NCI-H1105 (cell line): ENCODE results near the gene SMAD6.
A peak's percentile ranks its signal among the peaks of the same experiment; 100 is the strongest.

ENCODE experiments used
- DNase-seq: peaks from one replicate; lab custom pipeline; 2025; lab: John Stamatoyannopoulos, UW

SMAD6 gene

DNA sequence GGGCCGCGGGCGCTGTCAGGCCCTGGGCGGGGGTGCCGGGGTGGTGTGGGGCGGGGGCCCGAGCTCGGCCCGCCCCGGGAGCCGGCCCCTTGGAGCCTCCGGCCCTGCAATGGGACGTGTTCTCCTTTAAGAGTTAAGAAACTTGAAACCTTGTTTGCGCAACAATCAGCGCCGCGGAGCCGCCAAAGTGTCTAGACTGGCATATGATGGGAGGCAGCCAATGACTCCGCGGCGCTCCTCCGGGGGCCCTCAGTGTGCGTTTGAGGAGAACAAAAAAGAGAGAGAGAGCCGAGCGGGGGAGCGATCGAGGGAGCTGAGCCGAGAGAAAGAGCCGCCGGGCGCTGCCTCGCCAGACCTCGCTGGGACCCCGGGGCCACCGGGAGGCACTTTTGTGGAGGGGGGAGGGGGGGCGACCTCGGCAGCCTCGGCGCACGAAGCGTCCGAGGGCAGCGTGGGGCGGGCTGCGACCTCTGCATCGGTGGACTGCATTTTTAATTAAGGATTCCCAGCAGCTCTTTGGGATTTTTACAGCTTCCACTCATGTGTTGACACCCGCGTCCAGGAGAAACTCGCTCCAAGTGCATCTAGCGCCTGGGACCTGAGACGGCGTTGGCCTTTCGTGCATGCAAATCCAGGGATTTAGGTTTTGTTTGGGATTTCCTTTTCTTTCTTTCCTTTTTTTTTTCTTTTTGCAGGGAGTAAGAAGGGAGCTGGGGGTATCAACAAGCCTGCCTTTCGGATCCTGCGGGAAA, at the start of gene SMAD6:
Gene SMAD6, plus strand, starts transcription at position 202 of the 752 bp plus-strand sequence. CDS start 1,023 bp downstream, outside the sequence.
- DNase-seq: peak; percentile 98

DNA sequence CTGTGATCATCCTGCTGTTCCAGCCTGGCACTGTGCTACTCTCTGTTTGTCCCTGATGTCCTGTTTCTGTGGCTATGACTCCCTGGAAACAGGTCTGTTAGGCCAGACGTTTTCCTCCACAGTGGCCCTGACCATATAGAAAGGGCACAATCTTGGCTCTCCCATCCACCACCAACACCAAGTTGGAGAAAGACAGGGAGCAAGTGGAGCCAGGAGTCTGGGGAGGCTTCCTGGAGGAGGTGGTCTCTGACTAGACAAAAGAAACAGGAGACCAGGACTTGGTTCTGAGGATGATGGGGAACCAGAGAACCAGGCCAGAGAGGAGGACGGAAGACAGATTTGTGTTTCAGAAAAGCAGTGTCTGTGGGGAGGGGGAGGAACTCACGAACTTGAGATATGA, 49.2 kb upstream of the SMAD6 start:
- no peak for DNase-seq

DNA sequence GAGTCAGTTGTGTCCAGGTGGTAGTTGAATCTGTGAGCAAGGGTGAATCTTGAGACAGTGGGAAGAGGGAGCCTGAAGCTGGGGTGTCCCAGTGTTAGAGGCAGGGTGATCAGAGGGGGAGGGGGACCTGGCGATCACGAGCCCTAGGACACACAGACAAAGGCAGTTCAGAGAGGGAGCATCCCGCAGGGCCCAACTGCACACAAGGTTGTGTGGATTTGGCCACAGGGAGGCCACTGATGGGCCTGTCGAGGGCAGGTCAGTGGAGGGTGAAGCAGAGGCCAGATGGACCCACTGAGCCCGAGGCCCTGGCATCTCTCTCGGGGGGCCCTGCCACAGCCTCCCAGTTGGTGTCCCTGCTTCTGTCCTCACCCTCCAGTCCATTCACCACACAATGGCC, 48.6 kb upstream of the SMAD6 start:
- DNase-seq: no peak

DNA sequence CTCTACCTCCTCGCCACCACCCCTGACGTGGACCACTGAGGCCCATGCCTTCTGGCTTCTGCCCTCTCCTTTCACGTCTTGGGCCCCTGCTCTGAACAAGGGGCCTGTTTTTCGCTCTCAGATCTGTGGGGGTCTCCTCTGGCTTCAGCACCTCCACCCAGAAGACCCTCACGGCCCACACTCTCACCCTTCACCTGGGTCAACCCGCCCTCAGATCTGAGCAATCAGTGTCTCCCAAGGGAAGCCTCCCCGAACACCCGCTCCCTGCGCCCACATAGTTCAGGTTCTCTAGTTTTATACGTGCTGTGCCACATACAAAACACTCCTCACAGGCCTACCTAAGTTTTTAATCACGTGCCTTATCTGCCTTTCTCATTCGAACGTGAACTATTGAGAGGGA, 48.2 kb upstream of the SMAD6 start:
- no peak for DNase-seq

DNA sequence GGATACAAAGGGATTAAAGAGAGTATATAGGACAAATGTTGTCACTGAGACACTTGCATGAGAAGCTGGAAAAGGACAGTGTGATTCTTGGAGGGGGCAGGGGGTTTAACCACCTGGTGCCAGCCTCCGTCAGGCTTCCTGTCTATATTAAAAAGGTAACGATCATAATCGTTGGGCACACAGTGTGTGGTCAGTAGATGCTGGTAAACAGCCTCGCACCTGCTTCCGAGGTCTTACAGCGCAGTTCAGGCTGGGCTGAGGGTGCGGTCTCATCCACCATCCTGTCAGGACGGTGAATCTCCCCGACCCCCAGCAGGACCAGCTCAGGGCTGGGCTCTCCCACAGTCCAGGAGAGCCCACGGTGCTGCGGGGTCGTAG, 47.7 kb upstream of the SMAD6 start:
- DNase-seq: no peak

DNA sequence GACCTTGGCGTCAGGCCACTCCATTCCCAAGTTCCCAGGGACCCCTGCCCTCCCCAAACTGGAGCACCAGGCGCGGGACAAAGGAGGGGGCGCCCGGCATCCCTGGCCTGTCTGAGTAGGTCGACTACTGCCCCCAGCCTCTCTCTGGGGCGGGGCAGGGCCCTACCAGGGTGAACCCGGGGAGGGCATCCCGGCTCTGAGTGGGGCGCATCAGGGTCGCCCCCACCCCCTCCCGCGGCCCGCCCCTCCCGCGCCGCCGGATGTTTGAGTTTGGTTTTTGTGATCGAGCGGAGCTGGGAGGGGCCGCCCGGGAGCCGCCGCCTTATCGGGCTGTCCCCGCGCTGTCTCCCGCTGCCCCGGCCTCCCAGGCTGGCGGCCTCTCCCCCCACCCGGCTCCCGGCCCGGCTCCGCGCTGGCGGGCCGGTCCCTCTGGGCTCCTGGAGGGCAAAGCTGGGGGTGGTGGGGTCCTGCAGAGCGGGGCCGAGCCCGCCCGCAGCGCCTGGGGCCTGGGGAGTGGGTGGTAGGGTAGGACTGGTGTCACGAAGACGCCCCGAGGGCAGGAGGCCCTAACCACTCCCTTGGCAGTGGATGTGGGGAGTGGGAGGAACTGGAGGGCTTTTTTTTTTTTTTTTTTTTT, 47.2 kb upstream of the SMAD6 start:
- DNase-seq: no peak

DNA sequence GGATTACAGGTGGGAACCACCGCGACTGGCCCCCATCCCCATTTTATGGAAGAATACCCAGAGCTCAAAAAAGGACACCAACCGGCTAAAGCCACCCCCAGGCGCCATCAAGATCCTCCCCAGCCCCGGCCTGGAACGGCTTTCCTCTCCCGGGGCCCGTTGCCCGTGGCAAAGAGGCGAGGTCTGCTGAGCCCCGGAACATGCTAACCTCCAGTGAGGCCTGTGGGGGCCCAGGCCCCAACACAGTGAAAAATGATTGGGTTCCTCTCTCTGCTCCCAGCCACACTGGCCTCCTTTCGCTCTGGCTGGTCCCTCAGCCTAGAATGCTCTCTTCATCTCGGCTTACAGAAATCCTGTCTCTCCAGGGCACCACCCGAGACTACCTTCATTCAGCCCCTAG, 46.5 kb upstream of the SMAD6 start:
- DNase-seq: no peak

DNA sequence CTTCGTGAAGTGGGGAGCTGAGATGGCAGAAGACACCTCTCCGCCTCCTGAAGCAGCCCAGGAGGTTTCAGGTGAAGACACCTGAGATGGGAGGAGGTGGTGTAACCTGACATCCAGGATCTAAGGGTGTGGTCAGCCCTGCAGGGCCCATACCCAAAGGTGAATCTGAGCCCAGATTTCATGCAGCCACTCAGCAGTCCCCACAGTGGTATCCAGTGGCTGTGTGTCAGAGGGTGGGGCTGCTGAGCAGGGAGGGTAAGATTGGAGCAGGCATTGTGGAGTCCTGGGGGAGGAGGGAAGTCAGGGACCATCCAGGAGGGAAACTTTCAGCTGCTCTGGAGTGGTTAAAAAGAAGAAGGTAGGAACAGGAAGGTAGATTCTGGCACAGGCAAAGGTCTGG, 46.0 kb upstream of the SMAD6 start:
- no peak for DNase-seq

DNA sequence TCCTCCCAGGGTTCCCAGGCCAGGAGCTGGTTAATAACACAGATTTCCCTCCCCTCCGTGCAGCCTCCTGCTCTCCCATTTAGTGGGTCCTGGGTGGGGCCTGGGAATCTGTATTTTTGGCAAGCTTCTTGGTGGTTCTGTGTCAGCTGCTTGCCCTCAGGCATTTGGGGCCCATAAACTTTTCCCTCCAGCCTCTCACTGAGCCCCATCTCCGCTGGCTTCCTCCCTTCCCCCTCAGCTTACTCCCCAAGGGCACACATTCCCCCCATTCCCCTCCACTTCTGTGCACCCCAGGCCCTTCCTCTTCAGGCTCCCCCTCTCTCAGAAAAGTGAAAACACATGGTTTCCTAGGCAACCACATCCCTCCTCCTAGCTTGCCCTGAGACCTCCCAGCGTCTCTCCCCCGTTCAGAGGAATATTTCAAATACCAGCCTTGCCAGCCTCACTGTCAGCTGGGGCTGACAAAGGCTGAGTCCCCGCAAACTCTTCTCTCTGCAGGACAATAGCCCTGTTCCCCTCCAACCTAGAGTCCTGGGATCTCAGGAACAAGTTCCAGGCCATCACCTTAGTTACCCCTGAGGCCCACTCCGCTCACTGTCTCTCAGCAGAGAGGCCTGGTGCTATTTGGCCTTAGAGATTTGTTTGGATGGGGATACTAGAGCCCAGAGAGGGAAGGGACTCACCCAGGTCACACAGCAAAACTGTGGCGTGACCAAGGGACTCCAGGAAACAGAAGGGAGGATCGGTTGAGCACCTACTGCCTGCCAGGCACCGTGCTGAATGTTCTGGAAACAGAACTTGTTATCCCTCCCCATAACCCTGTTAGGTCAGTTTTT, 44.6 kb upstream of the SMAD6 start:
- DNase-seq: no peak

DNA sequence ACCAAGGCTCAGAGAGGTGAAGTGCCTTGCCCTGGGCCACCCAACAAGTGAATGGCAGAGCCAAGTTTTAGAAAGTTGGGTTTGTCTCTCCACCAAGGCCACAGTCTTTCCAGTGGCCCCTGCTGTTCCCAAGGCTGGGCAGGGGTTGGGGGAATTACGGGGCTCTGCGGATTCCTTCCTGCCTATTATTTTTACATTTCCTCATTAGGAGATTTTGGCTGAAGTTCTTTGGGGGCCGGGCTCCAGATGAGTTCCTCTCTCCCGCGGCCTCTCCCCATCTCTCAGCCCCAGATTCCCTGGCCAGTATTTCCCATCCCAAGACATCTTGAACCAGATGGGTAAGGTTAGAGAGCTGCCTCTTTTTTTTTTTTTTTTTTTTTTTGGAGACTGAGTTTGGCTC, 44.0 kb upstream of the SMAD6 start:
- DNase-seq: no peak

DNA sequence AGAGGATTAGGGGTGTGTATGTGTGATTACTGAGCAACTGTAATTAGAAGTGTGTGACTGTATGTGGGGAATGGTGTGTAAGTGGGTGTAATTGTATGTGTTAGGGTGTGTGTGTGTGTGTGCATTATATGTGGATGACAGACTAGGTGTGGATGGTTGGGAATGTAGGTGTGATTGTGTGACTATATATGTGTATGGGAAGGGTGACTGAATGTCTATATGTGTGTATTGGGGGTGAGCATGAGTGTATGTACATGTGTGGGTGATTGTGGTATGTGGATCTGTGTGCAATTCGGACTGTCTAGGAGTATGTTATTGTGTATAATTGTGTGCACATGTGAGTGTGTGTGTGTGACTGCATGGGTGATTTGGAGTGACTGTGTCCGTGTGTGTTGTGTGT, 43.2 kb upstream of the SMAD6 start:
- no peak for DNase-seq

DNA sequence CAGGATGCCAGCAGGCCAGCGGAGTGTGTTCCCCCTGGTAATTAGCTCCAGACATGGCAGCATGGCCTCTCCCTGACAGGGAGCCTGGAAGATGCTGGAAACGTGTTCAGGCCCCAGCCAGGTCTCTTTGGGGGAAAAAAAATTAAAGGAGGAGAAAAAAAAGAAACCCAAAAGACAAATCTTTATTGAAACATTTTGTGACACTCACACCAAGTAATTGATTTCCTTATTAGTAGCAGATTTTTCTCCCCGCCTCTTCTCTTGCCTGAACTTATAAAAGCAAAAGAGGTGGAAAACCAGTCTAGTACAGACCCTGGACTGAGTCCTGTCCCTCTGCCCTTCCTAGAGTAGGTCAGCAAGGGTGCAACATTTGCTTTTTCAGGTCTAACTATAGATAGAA, 42.7 kb upstream of the SMAD6 start:
- DNase-seq: no peak

DNA sequence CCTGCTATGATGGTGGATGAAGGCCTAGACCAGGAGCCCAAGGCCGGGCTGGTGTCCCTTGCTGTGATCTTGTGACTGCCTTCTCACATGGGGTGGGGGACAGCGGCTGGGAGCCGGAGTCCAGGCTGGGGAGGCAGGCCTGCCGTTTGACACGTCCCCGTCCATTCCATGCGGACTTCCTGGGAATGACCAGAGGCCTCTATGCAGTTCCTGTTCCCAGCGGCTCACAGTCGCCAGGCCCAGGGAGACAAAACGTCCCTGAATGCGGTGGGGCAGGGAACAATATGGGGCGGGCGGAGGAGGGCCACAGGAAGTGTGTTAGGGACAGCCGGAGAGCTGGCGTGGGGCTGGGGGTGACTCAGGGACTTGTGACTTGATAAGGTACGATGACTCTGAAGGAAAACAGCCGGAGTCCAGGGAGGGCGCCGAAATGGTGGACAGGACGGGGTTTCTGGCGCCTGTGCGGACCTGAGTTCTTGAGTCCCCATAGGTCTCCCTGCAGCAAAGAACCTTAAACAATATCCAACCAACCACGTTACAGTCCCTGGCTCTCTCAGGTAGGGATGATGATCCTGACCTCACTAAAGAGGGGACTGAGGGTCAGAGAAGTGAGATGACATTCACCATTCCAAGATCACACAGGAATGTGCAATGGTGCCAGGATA, 40.5 kb upstream of the SMAD6 start:
- no peak for DNase-seq

DNA sequence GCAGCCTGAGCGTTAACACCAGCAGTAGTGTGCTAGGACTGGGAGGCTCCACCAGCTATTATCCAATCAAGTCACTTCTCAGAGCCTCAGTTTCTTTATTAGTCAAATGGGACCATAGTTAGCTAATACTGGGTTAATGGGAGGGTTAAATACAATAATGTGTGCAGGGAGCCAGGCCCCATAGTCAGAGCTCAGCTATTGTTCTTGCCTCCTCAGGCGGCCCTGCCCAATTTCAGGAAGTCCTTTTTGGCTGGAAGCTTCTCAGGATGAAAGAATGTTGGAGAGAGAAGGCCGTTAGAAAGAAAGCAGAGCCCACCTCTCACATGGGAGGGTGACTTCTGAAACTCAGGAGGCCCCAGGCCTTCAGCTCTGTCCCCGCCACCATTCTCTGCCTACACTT, 39.5 kb upstream of the SMAD6 start:
- DNase-seq: no peak

DNA sequence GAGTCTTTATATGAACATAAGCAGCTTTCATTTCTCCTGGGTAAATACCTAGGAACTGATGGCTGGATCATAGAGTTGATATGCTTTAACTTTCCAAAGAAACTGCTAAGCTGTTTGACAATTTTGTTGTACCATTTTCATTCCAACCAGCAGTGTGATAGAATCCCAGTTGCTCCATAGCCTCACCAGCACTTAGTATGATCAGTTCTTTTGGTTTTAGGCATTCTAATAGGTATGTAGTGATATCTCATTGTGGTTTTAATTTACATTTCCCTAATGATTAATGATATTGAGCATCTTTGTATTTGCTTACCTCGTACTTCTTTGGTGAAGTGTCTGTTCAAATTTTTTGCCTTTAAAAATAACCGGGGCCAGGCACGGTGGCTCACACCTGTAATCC, 38.4 kb upstream of the SMAD6 start:
- DNase-seq: no peak

DNA sequence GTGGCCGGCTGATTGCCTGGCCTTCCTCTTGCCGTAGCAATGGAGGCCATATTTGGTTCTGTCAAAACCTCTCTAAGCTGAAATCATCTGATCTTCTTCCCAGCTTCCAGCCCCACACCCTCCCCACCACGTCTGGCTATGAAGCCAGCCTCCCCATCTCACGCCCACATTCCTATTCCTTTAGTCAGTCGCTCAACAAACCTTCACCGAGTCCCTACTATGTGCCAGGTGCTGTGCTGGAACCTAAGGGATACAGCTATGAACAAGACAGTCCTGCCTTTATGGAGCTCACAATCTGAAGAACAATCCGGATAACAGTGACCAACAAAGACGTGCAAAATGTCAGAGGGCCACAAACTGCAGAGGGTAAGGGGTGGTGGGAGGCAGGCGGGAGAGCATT, 31.9 kb upstream of the SMAD6 start:
- no peak for DNase-seq

DNA sequence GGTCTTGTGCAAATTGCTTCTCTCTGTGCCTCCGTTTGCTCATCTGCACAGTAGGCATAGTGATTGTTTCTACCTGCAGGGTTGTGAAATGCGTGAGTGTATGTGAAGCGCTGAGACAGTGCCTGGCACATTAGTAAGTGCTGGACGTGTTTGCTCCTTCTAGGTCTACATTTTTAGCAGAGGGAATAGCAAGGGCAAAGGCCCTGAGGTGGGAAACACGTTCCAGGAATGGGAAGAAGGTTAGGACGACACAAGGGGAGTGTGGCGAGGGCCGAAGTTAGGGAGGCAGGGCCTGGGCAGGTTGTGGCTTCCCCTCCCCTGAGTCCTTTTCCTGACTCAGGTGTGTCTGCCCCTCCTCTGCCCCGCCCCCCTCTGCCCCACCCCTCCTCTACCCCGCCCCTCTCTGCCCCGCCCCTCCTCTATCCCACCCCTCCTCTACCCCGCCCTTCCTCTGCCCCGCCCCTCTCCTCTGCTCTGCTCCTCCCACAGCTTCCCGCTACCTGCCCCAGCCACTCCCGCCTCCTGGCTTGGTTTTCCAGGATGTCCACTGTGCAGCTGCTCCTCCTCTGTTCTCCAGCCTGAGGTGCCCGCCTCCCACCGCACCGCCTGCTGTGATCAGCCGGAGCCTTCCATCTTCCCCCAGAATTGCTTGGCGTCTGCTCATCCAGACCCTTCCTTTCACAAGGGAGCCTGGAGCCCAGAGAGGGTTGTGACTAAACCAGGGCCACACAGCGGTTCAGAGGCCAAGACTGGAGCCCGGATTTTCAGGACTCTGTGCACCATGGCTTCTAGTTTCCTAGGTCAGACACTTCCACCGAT, 31.1 kb upstream of the SMAD6 start:
- DNase-seq: no peak

DNA sequence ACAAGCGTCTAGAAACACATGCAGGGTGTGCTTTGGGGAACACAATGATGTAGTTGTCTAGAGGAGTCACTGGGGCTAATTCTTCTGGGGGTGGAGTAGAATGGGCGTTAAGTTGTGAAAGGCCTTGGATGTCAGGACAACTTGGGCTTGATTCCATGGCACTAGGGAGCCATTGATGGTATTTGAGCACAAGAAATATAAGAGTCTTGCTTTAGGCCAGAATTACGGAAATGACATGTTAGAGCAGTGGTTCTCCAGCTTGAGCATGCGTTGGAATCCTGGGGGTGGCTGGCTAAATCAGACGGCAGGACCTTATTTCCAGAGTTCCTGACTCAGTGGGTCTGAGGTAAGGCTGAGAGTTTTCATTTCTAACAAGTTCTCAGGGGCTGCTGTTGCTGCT, 29.2 kb upstream of the SMAD6 start:
- no peak for DNase-seq

DNA sequence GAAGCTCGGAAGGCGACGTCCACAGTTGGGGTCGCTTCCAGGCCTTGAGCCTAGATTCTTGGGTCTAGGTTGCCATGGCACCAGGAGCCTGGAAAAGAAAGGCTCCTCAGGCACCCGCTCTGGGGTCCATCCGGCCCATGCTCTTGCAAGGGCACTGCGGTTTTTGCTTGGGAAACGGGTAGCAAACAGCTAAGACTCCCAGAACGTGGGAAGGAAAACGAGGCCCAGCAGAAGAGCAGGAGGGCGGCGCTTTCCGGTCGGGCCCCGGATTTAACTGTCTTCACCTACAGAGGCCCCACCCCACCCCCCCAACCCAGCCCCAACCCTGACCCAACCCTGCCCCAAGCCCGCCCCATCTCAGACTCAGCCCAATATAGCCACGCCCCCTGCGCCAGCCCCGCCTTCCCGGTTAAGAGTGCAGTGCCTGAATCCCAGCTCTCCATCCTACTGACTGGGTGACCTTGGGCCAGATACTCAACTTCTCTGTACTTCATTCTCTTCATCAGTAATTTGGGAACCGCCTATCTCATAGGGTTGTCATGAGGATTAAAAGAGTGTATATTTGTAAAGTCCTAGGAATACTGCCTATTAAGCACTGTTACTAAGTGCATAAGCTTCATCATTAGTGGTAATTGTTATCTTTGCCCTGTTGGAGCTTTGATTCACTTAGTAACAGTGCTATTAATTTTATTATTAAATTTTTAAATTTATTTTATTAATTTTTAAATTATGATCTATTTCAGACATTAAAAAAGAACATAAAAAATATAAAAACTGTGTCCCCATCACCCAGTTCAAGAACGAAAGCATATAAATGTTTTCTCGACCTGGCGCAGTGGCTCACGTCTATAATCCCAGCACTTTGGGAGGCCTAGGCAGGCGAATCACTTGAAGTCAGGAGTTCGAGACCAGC, 28.4 kb upstream of the SMAD6 start:
- DNase-seq: no peak

DNA sequence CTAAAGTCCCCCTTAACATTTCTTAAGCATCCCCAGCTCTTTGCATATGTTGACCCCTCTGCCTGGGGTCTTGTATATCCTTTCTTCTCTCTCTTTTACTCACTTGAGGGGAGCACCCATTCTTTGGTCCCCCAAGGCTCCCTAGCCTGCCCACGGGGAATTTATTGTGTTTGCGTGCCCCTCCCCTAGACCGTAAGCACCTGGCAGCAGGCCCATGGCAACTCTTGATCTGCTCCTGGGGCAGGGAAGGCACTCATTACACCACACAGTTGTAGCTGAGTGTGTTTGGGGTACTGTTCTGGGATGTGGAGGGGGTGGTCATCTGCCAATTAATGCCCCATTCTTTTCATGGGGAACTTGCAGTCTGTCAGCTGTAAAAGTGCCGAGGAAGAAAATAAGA, 27.3 kb upstream of the SMAD6 start:
- DNase-seq: no peak

DNA sequence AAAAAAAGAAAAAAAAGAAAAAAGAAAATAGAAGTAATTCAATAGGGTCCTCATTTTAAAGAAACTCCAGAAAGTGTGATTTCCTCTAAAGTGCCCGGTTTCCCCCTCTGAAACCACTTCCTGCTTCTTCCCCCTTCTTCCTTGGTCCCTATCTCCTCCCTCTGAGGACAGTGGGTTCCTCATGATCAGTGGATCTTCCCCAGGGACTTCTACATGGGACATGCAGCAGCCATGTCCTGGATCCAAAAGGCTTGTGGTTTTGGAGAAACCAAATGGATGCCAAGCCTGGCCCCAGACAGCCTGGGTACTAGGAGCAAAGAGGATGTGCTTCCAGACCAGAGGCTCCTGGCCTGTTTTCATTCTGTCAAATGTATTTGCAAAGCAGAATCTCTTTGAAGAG, 26.6 kb upstream of the SMAD6 start:
- DNase-seq: no peak
